ENCODE data around the gene CLDN18. TPM values are rescaled to one million over a fixed set of nuclear protein-coding genes. Genes with fewer than 3 reads are reported as not detected.

The CLDN18 gene
- not detected for total RNA-seq

DNA sequence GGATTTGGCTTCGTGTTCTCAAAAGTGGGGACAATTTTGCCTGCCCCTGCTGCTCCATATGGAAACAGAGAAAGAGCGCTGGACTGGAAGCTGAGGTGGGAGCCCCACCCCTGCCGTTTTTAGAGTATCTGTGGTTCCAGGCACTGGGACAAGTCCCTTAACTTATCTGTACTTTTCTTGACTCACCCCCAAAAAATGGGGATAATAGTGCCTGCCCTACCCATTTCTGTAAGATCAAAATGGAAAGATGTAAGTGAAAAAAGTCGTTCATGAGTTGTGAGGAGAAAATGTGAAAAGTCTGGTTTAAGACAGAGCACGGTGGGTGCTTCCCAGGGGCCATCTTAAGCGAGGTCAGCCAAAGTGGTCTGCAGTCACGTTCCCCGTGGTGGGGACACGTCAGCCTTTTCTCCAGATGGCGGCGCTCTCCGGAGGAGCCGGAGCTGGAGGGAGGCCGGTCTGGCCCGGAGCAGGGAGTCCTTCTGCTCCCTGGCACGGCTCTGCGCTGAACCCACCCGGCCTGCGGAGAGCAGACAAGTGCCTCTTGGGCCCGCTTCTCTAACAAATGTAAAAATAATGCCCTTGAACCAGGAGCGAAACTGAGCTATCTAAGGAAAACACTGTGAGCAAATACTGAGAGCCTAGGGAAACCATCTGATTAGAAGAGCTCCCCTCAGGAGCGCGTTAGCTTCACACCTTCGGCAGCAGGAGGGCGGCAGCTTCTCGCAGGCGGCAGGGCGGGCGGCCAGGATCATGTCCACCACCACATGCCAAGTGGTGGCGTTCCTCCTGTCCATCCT lies at the start of gene CLDN18:
CLDN18 (plus strand) TSS at position 690 of the 797 bp plus-strand sequence; CDS start at position 751, 61 bp downstream.
- ChIA-PET CTCF (no interaction called here), POLR2A (no interaction called here)
- Mint-ChIP-seq H3K27ac (no peak within 1 kb of the TSS), H3K4me1 (no peaks in the 10 kb centered on the region), H3K9me3 (no peaks in the 10 kb centered on the region), H3K4me3 (no peak within 1 kb of the TSS), H3K36me3 (ENCODE audit: low read depth) (no peaks in the 10 kb centered on the region), H3K27me3 (peaks cover 3% of the 10 kb centered on the region)
- DNase-seq = no peak

GRCh38 chr3:137962251-137962650 lies 47.7 kb upstream of the CLDN18 start:
- no peaks in the 10 kb centered on the region for H3K36me3 Mint-ChIP-seq (ENCODE audit: low read depth)
- ChIA-PET POLR2A (no interaction called here), CTCF (interaction anchor here (1.9 kb wide), 1 partner anchor 16 kb away, joined by 4 read pairs; no protein-coding TSS in a partner anchor)
- H3K27ac Mint-ChIP-seq = no peak overlapping the region
- peaks cover 10% of the 10 kb centered on the region for H3K27me3 Mint-ChIP-seq
- no peak overlapping the region for H3K4me3 Mint-ChIP-seq
- no peak for DNase-seq
- no peaks in the 10 kb centered on the region for H3K9me3 Mint-ChIP-seq
- no peaks in the 10 kb centered on the region for H3K4me1 Mint-ChIP-seq

GRCh38 chr3:137963463-137963862 lies 46.5 kb upstream of the CLDN18 start:
- ChIA-PET CTCF (no interaction called here), POLR2A (no interaction called here)
- no peaks in the 10 kb centered on the region for H3K4me1 Mint-ChIP-seq
- H3K4me3 Mint-ChIP-seq = no peak overlapping the region
- H3K36me3 Mint-ChIP-seq (ENCODE audit: low read depth) = no peaks in the 10 kb centered on the region
- no peaks in the 10 kb centered on the region for H3K9me3 Mint-ChIP-seq
- peaks cover 8% of the 10 kb centered on the region for H3K27me3 Mint-ChIP-seq
- no peak for DNase-seq
- H3K27ac Mint-ChIP-seq = no peak overlapping the region

DNA sequence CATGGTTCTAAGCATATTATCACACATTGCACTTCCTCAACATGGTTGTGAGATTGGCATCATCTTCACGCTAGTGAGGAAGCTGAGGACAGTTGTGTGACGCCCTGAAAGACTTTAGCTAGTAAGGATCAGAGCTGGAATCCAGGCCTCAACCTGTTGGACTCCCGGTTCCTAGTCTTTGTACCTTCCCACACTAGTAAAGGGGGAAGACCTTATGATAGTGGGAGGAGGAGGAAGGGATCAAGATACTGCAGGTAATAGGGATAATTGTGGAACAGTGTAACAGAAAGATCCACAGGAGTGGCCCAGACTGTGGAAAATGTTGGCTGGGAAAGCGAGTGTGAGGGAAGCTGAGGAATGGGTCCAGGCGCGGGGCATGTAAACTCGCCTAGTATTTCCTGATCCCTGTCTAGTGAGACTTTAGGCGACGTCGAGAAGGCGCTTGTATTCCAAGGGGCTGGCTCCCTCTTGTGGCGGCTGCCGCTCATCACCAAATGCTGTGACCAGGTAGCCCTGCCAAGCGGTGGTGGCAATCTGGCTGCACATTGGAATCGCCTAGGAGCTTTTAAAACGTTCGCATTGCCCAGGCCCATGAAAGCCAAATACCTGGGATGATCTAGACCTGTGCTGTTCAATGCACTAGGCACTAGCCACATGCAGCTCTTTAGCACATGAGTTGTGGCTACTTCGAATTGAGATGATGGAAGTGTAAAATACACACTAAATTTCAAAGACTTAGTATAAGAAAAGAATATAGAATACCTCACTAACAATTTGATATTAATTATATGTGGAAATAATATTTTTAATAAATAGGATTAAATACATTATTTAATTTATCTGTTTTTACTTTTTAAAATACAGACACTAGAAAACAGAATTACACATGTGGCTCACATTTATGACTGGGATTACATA lies 38.8 kb upstream of the CLDN18 start:
- no peaks in the 10 kb centered on the region for H3K4me1 Mint-ChIP-seq
- no peaks in the 10 kb centered on the region for H3K36me3 Mint-ChIP-seq (ENCODE audit: low read depth)
- no peaks in the 10 kb centered on the region for H3K9me3 Mint-ChIP-seq
- DNase-seq = peak; percentile 60
- ChIA-PET POLR2A (no interaction called here), CTCF (interaction anchor here (0.6 to 0.7 kb wide), 2 partner anchors 13 to 585 kb away, joined by 3 read pairs; no protein-coding TSS in a partner anchor)
- H3K27ac Mint-ChIP-seq = no peak overlapping the region
- H3K4me3 Mint-ChIP-seq = no peak overlapping the region
- peaks cover 5% of the 10 kb centered on the region for H3K27me3 Mint-ChIP-seq

DNA sequence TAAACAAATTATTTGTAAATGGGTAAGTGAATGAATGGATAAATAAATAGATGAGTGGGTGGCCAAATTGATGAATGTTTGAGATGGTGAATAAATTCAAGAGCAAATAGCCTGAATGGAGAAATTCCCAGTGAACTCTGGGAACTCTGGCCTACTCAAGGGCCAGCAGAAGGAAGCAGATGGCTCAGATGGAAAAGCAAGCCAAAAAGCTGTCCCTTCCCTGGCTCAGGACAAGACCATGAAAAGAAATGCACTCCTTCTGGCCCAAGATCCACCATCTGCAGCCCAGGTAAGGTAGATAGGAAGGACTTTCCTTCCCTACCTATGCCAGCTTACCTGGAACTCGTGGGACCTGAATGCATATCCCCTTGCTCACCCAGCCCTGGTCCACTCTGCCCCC lies 37.6 kb upstream of the CLDN18 start:
- DNase-seq = no peak
- H3K27me3 Mint-ChIP-seq = peaks cover 2% of the 10 kb centered on the region

GRCh38 chr3:137978328-137978727 lies 31.6 kb upstream of the CLDN18 start:
- Mint-ChIP-seq H3K36me3 (ENCODE audit: low read depth) (no peaks in the 10 kb centered on the region), H3K4me1 (no peaks in the 10 kb centered on the region), H3K4me3 (no peak overlapping the region), H3K27me3 (peaks cover 8% of the 10 kb centered on the region), H3K27ac (no peak overlapping the region), H3K9me3 (no peaks in the 10 kb centered on the region)
- DNase-seq = no peak
- ChIA-PET POLR2A (no interaction called here), CTCF (no interaction called here)

More for the DNA sequence above, 37.6 kb upstream of the CLDN18 start:
- POLR2A ChIA-PET = no interaction called here
- CTCF ChIA-PET = no interaction called here
- Mint-ChIP-seq H3K9me3 (no peaks in the 10 kb centered on the region), H3K36me3 (ENCODE audit: low read depth) (no peaks in the 10 kb centered on the region), H3K4me3 (no peak overlapping the region), H3K4me1 (no peaks in the 10 kb centered on the region), H3K27ac (no peak overlapping the region)

- H3K9me3 Mint-ChIP-seq = no peaks in the 10 kb centered on the region
- H3K36me3 Mint-ChIP-seq (ENCODE audit: low read depth) = no peaks in the 10 kb centered on the region
- H3K4me1 Mint-ChIP-seq = peaks cover 2% of the 10 kb centered on the region
Measured at GRCh38 chr3:137987723-137988122, 22.2 kb upstream of the CLDN18 start.

GRCh38 chr3:137988152-137988551 lies 21.8 kb upstream of the CLDN18 start:
- H3K36me3 Mint-ChIP-seq (ENCODE audit: low read depth) = no peaks in the 10 kb centered on the region
- ChIA-PET CTCF (no interaction called here), POLR2A (no interaction called here)
- H3K9me3 Mint-ChIP-seq = no peaks in the 10 kb centered on the region
- no peak overlapping the region for H3K27ac Mint-ChIP-seq
- DNase-seq = no peak
- no peak overlapping the region for H3K4me3 Mint-ChIP-seq
- peaks cover 2% of the 10 kb centered on the region for H3K4me1 Mint-ChIP-seq
- H3K27me3 Mint-ChIP-seq = no peaks in the 10 kb centered on the region

More at GRCh38 chr3:137987723-137988122, 22.2 kb upstream of the CLDN18 start:
- Mint-ChIP-seq H3K27me3 (peaks cover under 1% of the 10 kb centered on the region), H3K4me3 (no peak overlapping the region), H3K27ac (no peak overlapping the region)
- DNase-seq = no peak
- ChIA-PET CTCF (no interaction called here), POLR2A (no interaction called here)

DNA sequence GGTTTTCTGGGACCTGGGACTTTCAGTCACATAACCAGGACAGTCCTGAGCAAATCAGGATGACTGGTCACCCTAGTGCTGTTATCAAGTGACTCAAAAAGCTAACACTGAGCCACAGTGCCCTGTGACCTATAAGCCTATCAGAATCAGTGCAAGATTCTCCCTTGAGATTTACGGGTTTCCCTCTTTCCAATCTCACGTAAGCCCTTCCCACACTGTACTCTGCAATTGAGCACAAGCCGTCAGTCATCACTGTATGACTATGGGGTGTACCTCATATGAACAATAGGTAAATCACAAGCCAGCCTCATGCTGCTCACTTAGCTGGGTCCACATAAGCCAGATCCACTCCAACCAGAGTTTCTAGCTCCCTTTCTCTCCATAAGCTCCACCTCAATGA lies 21.0 kb upstream of the CLDN18 start:
- CTCF ChIA-PET = no interaction called here
- Mint-ChIP-seq H3K9me3 (peaks cover 2% of the 10 kb centered on the region), H3K4me1 (peaks cover 2% of the 10 kb centered on the region), H3K36me3 (ENCODE audit: low read depth) (no peaks in the 10 kb centered on the region), H3K27ac (no peak overlapping the region), H3K4me3 (no peak overlapping the region), H3K27me3 (peaks cover 2% of the 10 kb centered on the region)
- POLR2A ChIA-PET = no interaction called here
- no peak for DNase-seq

- no peaks in the 10 kb centered on the region for H3K36me3 Mint-ChIP-seq (ENCODE audit: low read depth)
- no peak for DNase-seq
- no peak overlapping the region for H3K27ac Mint-ChIP-seq
- H3K4me3 Mint-ChIP-seq = no peak overlapping the region
- peaks cover 2% of the 10 kb centered on the region for H3K27me3 Mint-ChIP-seq
- ChIA-PET POLR2A (no interaction called here), CTCF (no interaction called here)
- peaks cover 2% of the 10 kb centered on the region for H3K4me1 Mint-ChIP-seq
- peaks cover 4% of the 10 kb centered on the region for H3K9me3 Mint-ChIP-seq
Measured at GRCh38 chr3:137990427-137990826, 19.5 kb upstream of the CLDN18 start.

- Mint-ChIP-seq H3K4me3 (no peak overlapping the region), H3K27me3 (peaks cover 7% of the 10 kb centered on the region), H3K9me3 (peaks cover 4% of the 10 kb centered on the region), H3K27ac (no peak overlapping the region), H3K4me1 (peaks cover 2% of the 10 kb centered on the region), H3K36me3 (ENCODE audit: low read depth) (no peaks in the 10 kb centered on the region)
- ChIA-PET CTCF (no interaction called here), POLR2A (no interaction called here)
- no peak for DNase-seq
Measured at GRCh38 chr3:137992592-137992991, 17.4 kb upstream of the CLDN18 start.

- Mint-ChIP-seq H3K4me3 (no peak overlapping the region), H3K4me1 (no peaks in the 10 kb centered on the region), H3K36me3 (ENCODE audit: low read depth) (no peaks in the 10 kb centered on the region), H3K27me3 (peaks cover 5% of the 10 kb centered on the region), H3K9me3 (peaks cover 4% of the 10 kb centered on the region), H3K27ac (no peak overlapping the region)
- CTCF ChIA-PET = no interaction called here
- no peak for DNase-seq
- POLR2A ChIA-PET = no interaction called here
Measured at GRCh38 chr3:137998121-137999042, 11.6 kb upstream of the CLDN18 start.

DNA sequence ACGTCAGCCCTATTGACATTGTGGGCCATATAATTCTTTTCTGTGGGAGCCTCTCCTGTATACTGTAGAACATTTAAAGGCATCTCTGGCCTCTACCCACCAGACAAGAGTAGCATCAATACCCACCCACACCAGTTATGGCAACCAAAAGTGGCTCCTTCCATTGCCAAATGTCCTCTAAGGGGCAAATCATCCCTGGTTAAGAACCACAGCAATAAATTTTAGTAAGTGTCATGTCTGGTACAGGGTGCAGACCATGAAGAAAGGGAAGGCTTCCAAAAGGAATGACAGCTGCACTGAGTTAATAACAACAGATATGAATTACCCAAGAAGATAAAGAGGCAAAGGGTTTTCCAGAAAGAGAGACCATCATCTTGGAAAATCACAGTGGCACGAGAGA lies 6.9 kb upstream of the CLDN18 start:
- no peak overlapping the region for H3K4me3 Mint-ChIP-seq
- ChIA-PET POLR2A (no interaction called here), CTCF (no interaction called here)
- H3K4me1 Mint-ChIP-seq = no peaks in the 10 kb centered on the region
- H3K27me3 Mint-ChIP-seq = no peaks in the 10 kb centered on the region
- no peak for DNase-seq
- H3K36me3 Mint-ChIP-seq (ENCODE audit: low read depth) = no peaks in the 10 kb centered on the region
- H3K27ac Mint-ChIP-seq = no peak overlapping the region
- H3K9me3 Mint-ChIP-seq = no peaks in the 10 kb centered on the region
